SJSA1 (cell line): ENCODE measurements around the gene TRA2B. TPM values are rescaled to one million over a fixed set of nuclear protein-coding genes. Genes with fewer than 3 reads are reported as not detected.

Experiments
- DNase-seq, 2 experiments: peaks; one replicate each; pipeline ENCODE4 v3.0.0-alpha.2; 2015 to 2020; ENCODE audit warnings: low spot score in 2 of 2, low read depth in 1 of 2
- H3K27ac ChIP-seq: fragments of 250-450 bp; sonication (Bioruptor Pico); 2 replicates; pipeline ENCODE4 v1.5.1; 2020; ENCODE audit warnings: mild to moderate bottlenecking, moderate library complexity
- H3K27me3 ChIP-seq: fragments of 250-450 bp; sonication (Bioruptor Pico); replicated peaks from 2 replicates; pipeline ENCODE4 v1.5.1; 2020; ENCODE audit warnings: mild to moderate bottlenecking, moderate library complexity
- H3K36me3 ChIP-seq: fragments of 250-450 bp; sonication (Bioruptor Pico); 2 replicates; pipeline ENCODE4 v1.5.1; 2020; ENCODE audit warnings: mild to moderate bottlenecking
- H3K4me1 ChIP-seq: fragments of 250-450 bp; sonication (Bioruptor Pico); replicated peaks from 2 replicates; pipeline ENCODE4 v1.6.1; 2021; ENCODE audit warnings: mild to moderate bottlenecking
- H3K4me3 ChIP-seq: fragments of 250-450 bp; sonication (Bioruptor Pico); 2 replicates; pipeline ENCODE4 v1.5.1; 2020; ENCODE audit warnings: mild to moderate bottlenecking
- H3K9me3 ChIP-seq: fragments of 250-450 bp; sonication (Bioruptor Pico); replicated peaks from 2 replicates; pipeline ENCODE4 v1.5.1; 2020; ENCODE audit warnings: mild to moderate bottlenecking
- total RNA-seq: library from RNA; depleted of rRNA; stranded (reverse); fragments of >200 nt; shearing (Covaris generic); gene quantifications from 2 replicates; pipeline ENCODE4 v1.2.3, GENCODE V29; 2014; rRNA removed

The TRA2B gene
- total RNA-seq, result 157 and 210 TPM in 2 replicates

DNA sequence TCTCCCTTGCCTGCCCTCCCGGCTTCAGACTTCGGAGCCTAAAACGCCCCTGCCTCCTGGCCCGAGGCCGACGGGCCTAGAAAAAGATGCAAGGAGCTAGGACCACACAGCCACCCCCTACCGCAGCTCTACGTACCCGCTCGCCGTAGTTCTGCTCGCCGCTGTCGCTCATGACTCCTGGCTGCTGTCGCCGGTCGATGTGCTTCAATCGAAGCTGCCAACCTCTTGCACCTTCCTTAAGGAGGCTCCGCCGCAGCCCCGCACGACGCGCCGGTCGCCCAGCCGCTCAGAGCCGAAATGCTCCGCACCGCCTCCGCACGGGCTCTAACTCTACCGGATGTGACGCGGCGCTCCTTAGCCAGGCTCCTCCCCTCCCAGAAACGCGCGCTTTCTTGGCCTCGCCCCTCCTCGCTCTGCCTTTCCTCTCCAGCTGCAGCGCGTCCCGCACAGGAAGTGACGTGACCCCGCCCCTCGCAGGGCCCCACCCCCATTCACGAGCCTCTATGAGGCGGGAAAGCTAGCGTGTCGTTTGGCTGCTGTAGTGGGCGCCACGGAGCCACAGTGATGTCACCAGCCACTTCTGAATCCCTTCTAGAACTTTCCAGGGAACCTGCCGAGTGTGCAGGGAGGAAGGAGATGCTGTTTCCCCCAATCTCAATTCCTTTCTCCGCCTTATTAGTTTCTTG, at the start of gene TRA2B:
TSS of gene TRA2B (minus strand) at position 326 of the 686 bp plus-strand sequence. CDS start at position 172, 154 bp downstream.
- peaks cover 43% of the 10 kb centered on the region for H3K36me3 ChIP-seq
- H3K4me1 ChIP-seq, result peaks cover 24% of the 10 kb centered on the region
- 0 out of 2 replicates have a peak, but pooled peaks cover 3% of the 10 kb centered on the region for H3K9me3 ChIP-seq
- peak; percentile 97 to 98 for DNase-seq
- H3K27me3 ChIP-seq, result no peaks in the 10 kb centered on the region
- peak within 1 kb of the TSS; percentile 96 for H3K27ac ChIP-seq
- peak within 1 kb of the TSS; percentile 87 for H3K4me3 ChIP-seq

DNA sequence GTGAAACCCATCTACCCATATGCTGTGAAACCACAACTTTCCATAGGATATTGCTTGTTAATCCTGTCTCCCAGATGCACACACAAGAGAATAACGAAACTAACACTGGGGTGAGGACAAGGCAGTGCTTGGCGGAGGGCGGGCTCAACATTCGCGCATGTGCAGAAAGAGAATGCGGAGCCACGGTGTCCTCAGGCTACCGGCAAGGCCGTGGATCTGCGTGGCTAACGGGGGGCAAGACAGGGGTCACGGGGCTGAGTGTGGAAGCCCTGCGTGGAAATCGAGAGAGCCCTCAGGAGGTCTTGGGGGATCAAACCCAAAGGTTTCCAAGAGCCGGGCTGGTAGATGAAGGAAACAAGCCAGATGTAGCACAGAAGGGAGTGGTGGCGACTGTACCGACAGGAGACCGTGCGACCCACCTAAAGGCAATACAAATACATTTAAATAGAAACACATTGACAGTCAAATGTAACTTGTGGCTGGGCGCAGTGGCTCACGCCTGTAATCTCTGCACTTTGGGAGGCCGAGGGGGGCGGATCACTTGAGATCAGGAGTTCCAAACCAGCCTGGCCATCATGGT, 48.5 kb upstream of the TRA2B start:
- H3K27ac ChIP-seq, result no peak overlapping the region
- H3K9me3 ChIP-seq, result no peaks in the 10 kb centered on the region
- no peak overlapping the region for H3K4me3 ChIP-seq
- H3K4me1 ChIP-seq, result peaks cover 2% of the 10 kb centered on the region; the same call in 1 of the 2 replicates
- no peak for DNase-seq
- H3K27me3 ChIP-seq, result no peaks in the 10 kb centered on the region
- H3K36me3 ChIP-seq, result no peaks in the 10 kb centered on the region

DNA sequence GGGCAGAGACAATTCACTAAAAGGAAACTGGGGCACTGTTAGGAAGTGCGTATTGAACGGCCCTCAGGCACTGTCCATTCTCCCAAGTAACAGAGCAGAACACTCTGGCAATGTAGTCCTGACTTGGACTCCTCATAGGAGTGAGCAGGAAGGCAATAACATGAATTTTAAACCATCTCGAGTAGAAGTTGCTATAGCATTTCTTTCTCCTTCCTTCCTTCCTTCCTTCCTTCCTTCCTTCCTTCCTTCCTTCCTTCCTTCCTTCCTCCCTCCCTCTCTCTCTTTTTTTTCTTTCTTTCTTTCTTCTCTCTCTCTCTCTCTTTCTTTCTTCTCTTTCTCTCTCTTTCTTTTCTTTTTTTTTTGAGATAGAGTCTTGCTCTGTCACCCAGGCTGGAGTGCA, 46.4 kb upstream of the TRA2B start:
- Histone ChIP-seq H3K9me3 (no peaks in the 10 kb centered on the region), H3K4me3 (no peak overlapping the region), H3K36me3 (no peaks in the 10 kb centered on the region), H3K27ac (no peak overlapping the region), H3K4me1 (peaks cover 5% of the 10 kb centered on the region; the same call in 1 of the 2 replicates), H3K27me3 (no peaks in the 10 kb centered on the region)
- no peak for DNase-seq

DNA sequence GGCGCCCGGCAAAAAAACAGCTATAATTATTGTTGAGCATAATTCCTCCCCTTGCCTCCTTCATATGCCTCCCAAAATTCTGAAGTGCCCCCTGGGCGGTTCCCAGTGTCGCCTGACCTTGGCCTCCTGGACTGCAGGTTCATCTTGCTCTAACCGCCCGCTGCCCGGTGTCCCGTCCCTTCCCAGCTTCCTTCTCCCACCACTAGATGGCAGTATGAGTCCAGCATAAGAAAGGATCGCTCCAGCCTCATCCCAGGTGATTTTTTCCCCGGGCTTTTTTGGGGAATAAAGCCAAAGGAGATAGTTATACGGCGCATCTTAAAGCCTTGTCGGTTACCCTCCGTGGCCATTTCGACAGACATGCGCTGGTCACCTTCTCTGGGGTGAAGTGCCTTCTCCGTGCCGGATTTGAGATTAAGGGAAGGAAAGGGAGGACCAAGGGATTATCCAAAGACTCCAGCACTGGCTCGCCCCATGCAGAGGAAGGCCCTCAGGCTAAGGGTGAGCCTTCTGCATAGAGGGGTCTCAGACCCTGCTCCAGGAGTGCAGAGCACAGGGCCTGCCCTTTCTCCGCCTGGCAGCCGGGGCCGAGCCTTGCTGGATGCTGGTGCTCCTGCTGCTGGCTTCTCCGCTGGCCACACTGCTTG, 45.8 kb upstream of the TRA2B start:
- H3K4me1 ChIP-seq, result peaks cover 5% of the 10 kb centered on the region; the same call in 1 of the 2 replicates
- H3K36me3 ChIP-seq, result no peaks in the 10 kb centered on the region
- H3K27me3 ChIP-seq, result no peaks in the 10 kb centered on the region
- no peak overlapping the region for H3K4me3 ChIP-seq
- no peak overlapping the region for H3K27ac ChIP-seq
- no peaks in the 10 kb centered on the region for H3K9me3 ChIP-seq
- peak; percentile 65 for DNase-seq

DNA sequence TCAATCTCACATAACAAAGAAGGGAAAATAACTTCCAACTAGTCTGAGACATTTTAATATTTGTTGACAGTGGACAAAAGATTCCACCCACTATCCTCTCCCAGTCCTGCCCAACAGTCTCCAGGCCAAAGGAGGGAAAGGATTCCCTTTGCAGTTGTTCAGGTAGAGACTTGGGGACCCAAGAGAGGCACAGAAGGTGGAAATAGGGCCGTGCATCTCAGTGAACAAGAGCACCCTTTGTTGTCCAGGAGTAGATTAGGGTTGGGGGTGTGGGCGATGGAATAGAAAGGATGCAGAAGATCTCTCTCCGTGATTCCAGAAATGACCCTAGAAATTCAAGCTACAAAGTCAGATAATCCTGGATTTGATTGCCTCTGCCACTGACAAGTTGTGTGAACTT, 44.8 kb upstream of the TRA2B start:
- Histone ChIP-seq H3K27me3 (no peaks in the 10 kb centered on the region), H3K27ac (no peak overlapping the region), H3K36me3 (no peaks in the 10 kb centered on the region), H3K4me3 (no peak overlapping the region), H3K9me3 (no peaks in the 10 kb centered on the region), H3K4me1 (peaks cover 5% of the 10 kb centered on the region; the same call in 1 of the 2 replicates)
- DNase-seq, result no peak

DNA sequence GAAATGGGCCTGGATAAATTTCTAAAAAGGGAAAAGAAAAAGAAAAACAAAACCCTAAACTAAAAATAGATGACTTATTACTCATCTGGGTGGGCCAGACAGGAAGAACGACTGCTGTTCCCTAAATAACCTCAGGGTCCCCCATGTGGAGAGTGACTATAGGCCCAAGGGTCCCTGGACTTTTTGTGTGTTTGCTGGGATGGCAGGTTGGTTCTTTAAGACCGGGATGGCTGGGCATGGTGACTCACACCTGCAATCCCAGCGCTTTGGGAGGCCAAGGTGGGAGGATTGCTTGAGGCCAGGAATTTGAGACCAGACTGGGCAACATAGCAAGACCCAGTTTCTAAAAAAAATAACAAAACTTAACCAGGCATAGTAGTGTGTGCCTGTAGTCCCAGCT, 43.8 kb upstream of the TRA2B start:
- H3K27ac ChIP-seq, result no peak overlapping the region
- peaks cover 5% of the 10 kb centered on the region; the same call in 1 of the 2 replicates for H3K4me1 ChIP-seq
- H3K4me3 ChIP-seq, result no peak overlapping the region
- no peaks in the 10 kb centered on the region for H3K36me3 ChIP-seq
- no peaks in the 10 kb centered on the region for H3K9me3 ChIP-seq
- no peak for DNase-seq
- no peaks in the 10 kb centered on the region for H3K27me3 ChIP-seq

DNA sequence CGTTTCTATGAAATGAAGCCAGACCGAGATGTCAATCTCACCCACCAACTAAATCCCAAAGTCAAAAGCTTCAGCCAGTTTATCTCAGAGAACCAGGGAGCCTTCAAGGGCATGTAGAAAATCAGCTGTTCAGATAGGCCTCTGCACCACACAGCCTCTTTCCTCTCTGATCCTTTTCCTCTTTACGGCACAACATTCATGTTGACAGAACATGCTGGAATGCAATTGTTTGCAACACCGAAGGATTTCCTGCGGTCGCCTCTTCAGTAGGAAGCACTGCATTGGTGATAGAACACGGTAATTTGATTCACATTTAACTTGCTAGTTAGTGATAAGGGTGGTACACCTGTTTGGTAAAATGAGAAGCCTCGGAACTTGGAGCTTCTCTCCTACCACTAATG, 41.9 kb upstream of the TRA2B start:
- Histone ChIP-seq H3K27me3 (no peaks in the 10 kb centered on the region), H3K36me3 (no peaks in the 10 kb centered on the region; the same call in 1 of the 2 replicates), H3K27ac (no peak overlapping the region), H3K4me3 (no peak overlapping the region), H3K4me1 (peaks cover 5% of the 10 kb centered on the region; the same call in 1 of the 2 replicates), H3K9me3 (no peaks in the 10 kb centered on the region)
- no peak for DNase-seq

DNA sequence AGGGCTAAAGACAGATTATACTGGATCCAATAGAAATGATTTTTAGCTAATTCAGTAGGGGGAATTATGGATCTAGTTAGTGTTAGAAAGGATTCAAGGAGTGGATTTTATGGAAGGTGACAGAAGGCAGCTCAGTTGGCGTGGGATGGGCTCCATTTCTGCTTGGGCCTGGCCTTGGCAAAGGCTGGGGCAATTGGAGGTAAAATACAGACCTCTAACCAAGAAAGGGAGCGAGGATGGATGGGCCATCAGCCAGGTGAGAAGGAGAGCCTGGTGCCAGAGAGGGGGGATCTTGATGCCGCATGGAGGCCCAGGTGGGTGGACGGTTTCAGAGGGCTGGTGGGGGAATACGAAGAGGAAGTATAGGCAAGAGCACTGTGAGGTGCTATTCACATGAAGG, 40.7 kb upstream of the TRA2B start:
- DNase-seq, result no peak
- no peak overlapping the region for H3K27ac ChIP-seq
- H3K36me3 ChIP-seq, result no peaks in the 10 kb centered on the region; the same call in 1 of the 2 replicates
- H3K27me3 ChIP-seq, result no peaks in the 10 kb centered on the region
- peaks cover 5% of the 10 kb centered on the region; the same call in 1 of the 2 replicates for H3K4me1 ChIP-seq
- H3K9me3 ChIP-seq, result no peaks in the 10 kb centered on the region
- no peak overlapping the region for H3K4me3 ChIP-seq

DNA sequence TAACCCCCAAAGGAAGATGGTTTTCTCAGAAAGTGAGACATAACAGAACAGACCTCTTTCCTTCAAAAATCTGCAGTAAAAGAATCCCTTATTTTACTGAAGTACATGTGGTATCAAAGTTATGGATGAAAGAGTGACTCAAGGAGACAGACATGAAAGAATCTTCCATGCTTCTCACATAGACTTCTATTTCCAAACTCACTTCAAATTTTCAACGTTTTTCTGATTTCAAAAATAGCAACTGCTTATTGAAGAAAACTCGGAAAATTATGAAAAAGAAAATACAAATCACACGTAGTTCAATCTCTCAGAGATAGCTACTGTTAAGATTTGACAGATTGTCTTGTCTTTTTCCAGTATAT, 39.8 kb upstream of the TRA2B start:
- DNase-seq, result no peak
- Histone ChIP-seq H3K9me3 (no peaks in the 10 kb centered on the region), H3K36me3 (no peaks in the 10 kb centered on the region; the same call in 1 of the 2 replicates), H3K27me3 (no peaks in the 10 kb centered on the region), H3K4me3 (no peak overlapping the region), H3K4me1 (peaks cover 5% of the 10 kb centered on the region; the same call in 1 of the 2 replicates), H3K27ac (no peak overlapping the region)

DNA sequence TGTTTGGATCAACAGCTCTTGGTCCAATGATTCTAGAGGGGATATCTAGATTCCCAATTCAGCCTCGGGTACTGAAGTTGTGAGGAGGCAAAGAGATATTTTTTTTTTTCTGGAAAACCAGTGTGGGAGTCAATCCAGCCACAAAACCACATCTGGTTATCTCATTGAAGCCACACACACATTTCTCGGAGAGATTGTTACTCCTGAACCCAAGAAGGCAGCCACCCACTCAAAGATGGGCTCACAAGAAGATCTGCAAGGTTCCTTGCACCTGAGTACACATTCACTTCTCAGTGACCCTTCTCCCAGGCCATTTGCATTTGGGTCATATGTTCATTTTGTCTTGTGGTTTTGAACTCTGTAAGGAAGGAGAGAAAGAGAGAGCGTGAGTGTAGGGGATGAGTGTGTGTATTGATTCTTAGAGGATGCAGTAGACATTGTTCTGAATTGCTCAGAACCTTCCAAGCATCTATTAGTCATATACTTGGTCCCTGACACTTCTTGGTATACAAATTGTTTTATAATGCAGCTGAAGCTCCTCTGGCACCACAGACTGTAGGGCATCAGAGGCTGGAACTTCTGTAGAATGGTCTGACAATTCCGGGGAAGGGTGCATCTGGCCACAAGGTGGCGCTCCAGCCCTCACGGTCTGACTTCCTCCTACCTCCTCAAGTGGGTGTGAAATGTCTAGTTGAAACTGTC, 39.3 kb upstream of the TRA2B start:
- no peaks in the 10 kb centered on the region for H3K9me3 ChIP-seq

DNA sequence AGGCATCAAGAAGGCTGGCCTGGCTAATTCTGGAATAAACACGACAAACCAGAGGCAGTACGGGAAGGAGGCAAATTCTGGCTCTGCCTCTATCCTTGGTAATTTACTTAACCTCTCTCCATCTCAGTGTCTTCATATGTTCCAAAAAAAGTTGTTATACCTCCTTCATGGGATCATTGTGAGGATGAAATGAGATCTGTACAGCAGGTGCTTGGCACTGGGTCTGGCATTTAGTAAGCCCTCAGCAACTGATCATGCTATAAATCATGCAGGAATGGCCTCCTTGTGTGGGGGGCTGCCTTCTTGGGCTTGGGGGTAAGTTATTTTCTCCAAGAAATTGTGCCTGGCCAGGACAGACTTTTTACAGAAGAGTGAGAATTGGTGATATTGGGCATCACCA, 38.3 kb upstream of the TRA2B start:
- Histone ChIP-seq H3K27me3 (no peaks in the 10 kb centered on the region), H3K27ac (no peak overlapping the region)
- DNase-seq, result no peak

More for the DNA sequence above, 39.3 kb upstream of the TRA2B start:
- Histone ChIP-seq H3K4me3 (no peak overlapping the region), H3K36me3 (no peaks in the 10 kb centered on the region; the same call in 1 of the 2 replicates), H3K27me3 (no peaks in the 10 kb centered on the region), H3K27ac (no peak overlapping the region), H3K4me1 (peaks cover 5% of the 10 kb centered on the region; the same call in 1 of the 2 replicates)
- peak; percentile 52 to 69 for DNase-seq

DNA sequence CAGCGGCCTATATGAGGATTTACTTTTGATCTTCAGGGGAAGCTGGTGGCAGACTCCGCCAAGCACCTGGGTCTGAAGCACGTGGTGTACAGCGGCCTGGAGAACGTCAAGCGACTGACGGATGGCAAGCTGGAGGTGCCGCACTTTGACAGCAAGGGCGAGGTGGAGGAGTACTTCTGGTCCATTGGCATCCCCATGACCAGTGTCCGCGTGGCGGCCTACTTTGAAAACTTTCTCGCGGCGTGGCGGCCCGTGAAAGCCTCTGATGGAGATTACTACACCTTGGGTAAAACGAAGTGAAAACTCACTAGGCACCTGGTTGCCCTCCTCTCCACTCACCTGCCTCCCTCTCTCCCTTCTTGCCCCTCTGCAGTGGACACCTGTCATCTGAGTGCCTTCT, 33.8 kb upstream of the TRA2B start:
- no peak overlapping the region for H3K27ac ChIP-seq
- no peaks in the 10 kb centered on the region for H3K4me1 ChIP-seq
- H3K9me3 ChIP-seq, result no peaks in the 10 kb centered on the region
- no peaks in the 10 kb centered on the region; the same call in 1 of the 2 replicates for H3K36me3 ChIP-seq
- no peak for DNase-seq
- H3K4me3 ChIP-seq, result no peak overlapping the region
- H3K27me3 ChIP-seq, result no peaks in the 10 kb centered on the region

More for the DNA sequence above, 38.3 kb upstream of the TRA2B start:
- Histone ChIP-seq H3K9me3 (no peaks in the 10 kb centered on the region), H3K4me3 (no peak overlapping the region), H3K4me1 (peaks cover under 1% of the 10 kb centered on the region; the same call in 1 of the 2 replicates), H3K36me3 (no peaks in the 10 kb centered on the region; the same call in 1 of the 2 replicates)

DNA sequence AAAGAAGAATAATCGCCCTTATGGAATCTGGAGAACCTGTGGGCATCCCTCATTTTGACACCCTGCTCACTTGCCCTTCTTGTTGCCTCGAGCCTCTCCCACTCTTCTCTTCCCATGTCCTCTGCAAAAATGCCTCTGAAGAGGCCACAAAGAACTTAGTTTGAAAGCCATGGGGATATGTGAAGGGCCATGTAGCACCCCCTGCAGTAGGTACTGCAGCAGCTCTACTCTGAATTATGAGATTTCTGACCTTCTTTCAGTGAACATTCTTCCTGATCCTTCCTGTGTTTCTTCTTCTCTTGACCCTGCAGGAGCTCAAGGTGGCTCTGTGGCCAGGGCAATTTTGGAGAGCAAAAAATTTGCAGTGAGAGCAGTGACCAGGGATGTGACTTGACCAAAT, 30.4 kb upstream of the TRA2B start:
- H3K27ac ChIP-seq, result no peak overlapping the region
- H3K27me3 ChIP-seq, result no peaks in the 10 kb centered on the region
- no peaks in the 10 kb centered on the region for H3K4me1 ChIP-seq
- no peaks in the 10 kb centered on the region for H3K9me3 ChIP-seq
- H3K36me3 ChIP-seq, result no peaks in the 10 kb centered on the region; the same call in 1 of the 2 replicates
- no peak for DNase-seq
- no peak overlapping the region for H3K4me3 ChIP-seq
